GM18867 (cell line): ENCODE data around the gene MAD1L1.
A peak's percentile ranks its signal among the peaks of the same experiment; 100 is the strongest.

Source experiments
- ATAC-seq: cut with Tn5 transposase; IDR thresholded peaks from one replicate; pipeline ENCODE4 v1.9.1; 2021; ENCODE audit warnings: mild to moderate bottlenecking, moderate library complexity; ENCODE audit not compliant: unreplicated experiment

MAD1L1 gene

DNA sequence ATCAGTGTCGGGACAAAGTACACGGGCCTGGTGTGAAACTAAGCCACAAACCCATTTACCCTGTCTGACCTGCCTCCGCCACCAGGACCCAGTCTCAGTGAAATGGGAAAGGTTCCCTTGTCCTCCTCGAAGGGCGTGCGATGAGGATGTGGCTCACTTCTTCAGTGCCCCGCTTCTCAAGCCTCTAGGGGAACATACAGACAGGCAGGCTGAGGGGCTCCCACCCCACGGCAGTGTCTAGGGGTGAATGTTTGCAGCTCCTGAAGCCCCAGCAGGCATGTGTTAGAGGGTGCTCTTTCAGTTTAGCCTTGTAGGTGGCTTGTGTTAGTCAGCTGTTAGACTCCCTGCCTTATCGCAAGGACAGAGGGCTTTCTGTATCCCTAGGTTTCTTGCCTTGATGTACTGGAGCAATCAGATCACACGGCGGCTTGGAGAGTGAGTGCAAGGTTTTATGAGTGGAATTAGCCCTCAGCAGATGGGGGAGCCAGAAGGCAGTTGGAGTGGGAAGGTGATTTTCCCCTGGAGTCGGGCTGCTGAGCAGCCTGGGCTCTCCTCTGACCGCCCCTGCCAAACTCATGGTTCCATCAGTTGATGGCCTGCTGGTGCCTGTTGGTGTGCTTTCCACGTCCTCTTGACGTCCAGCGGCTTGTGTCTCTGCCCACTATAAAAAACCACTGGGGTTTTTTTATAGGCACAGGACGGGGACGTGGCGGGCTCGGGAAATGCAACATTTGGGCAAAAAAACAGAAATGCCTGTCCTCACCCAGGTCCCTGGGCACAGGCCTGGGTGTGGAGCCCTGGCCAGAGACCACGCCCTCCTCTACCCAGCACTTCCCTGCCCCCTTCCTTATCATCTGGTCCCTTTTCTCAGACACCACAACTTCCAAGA lies 10.0 kb upstream of the MAD1L1 start:
- ATAC-seq: peak; percentile 6

DNA sequence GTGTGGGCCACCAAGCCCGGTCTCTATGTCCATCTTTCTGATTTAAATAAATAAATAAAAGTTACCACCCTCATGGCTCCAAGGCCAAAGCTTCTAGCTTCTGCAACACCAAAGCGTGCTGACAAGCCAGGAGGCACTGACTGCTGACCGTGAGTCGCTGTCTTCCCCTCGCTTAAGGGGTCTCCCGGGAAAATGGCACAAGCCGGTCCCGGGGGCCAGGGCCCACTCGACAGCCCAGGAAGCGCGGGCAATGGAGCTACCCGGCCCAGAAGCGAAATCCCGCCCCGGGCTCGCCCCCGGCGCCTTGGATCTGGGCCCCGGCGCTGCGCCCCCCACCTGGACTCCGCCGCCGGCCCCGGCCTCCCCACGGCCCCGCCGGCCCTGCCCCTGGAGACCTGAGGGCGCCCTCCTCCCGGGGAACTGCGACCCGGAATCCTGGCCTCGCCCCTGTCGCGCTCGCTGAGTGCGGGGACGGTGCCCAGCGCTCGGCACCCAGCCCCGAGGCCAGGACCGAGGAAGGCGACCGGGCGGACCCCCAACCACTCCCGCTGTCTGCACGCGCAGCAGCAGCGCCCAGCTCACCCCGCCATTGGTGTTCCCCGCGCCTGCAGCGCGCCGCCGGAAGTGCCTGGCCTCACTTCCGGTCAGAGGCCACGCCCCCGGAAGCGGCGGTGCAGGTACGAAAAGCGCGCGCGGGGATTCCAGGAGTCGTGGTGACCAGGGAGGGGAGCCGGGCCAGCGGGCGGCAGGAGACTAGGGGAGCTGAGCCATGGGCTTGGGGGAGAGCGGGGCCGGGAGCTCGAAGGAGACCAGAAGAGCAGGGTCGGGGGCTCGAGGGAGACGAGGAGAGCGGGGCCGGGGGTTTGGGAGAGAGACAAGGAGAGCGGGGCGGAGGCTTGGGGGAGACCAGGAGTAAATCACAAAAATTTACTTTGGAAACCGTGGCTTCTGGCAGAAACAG lies 9.1 kb upstream of the MAD1L1 start, which contains the start of the genes MRM2 and NUDT1:
Gene MRM2 (minus strand): TSS at position 626 of the 961 bp plus-strand sequence. CDS start 36 bp downstream, at position 590.
Gene NUDT1 (plus strand): TSS at position 647 of the 961 bp plus-strand sequence. CDS start 2,349 bp downstream, outside the sequence.
- ATAC-seq: peak; percentile 71

DNA sequence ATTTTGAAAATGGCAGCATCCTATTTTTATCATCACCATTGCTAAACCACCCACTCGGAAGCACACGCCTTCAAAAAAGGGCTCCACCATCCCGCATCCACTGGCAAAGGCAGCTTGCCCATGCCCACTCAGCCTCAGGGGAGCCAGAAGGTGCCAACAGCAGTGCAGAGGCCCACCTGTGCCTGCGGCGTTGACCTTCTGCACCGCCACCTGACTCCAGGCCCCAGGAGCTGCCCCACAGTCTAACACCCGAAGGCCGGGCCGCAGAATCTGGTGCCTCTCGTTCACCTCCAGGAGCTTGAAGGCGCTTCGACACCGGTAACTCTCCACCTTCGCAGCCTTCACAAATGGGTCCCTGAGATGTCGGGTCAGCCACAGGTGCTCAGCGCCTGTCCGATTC lies 6.5 kb upstream of the MAD1L1 start:
- no peak for ATAC-seq

DNA sequence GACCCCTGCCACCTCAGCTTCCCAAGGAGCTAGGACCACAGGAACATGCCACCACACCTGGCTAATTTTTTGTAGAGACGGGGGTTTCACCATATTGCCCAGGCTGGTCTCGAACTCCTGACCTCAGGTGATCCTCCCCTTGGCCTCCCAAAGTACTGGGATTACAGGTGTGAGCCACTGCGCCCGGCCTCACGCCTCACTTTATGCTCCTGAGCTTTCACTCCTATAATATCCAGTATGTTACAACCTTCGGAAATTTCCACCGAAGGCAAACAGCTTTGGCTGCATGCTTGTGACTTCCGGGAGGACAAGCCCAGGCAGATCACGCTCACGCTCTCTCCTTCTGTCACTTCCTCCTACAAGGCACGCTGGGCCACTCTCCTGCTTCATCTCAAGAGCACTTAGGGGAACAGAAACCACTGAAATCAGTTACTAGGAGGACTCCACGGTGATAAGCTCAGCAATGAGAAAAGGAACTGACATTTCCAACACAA lies 4.4 kb upstream of the MAD1L1 start:
- peak; percentile 68 for ATAC-seq

- no peak for ATAC-seq
These were observed 1.2 kb upstream of the MAD1L1 start for GRCh38 chr7:2233926-2234325.

DNA sequence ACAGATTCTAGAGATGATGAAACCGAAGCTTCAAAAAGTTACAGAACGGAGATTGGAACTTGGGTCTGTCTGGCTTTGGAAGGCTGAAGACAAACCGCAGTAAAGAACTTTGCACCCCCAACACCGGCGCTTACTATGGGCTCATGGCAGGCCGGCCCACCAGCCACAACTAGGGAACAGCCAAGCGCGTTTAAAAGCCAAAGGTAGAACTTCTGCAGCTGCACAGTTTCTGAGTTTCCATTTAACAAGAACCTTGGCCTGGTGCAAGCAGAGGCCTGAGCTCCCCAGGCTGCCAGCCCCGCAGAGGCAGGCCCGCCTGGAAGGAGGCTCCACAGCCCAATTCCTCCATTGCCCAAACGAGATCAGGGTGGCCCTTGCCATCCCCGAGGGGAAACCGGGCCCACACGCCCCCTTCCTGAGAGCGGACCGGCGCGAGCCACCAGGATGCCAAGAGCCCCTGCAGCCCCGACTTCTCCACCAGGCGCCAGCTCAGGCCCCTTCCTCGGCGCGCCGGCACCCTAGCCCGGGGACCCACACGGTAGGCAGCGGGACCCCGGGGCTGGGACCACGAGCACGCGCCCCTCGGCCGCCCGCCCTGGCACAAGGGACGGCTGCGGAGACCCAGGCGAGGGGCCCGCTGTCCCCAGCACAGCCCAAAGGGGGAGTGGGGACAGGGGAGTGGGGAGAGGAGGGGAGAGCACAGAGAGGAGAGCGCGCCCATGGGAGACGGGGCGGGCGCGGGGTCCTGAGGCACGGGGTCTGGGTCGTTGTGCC lies 566 bp downstream of the MAD1L1 start:
- peak; percentile 33 for ATAC-seq

DNA sequence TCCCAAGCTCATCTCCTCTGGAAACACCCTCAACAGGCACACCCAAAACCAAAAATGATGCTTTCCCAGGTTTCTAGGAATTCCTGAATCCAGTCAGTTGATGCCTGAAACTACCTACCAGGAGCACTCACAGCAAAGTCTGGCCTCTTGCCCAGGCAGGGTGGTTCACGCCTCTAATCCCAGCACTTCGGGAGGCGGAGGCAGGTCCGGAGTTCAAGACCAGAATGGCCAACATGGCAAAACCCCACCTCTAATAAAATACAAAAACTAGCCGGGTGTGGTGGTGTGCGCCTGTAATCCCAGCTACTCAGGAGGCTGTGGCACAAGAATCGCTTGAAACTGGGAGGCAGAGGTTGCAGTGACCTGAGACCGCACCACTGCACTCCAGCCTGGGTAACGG lies 1.9 kb downstream of the MAD1L1 start:
- ATAC-seq: no peak

GRCh38 chr7:2230226-2230625 lies 2.5 kb downstream of the MAD1L1 start:
- ATAC-seq: no peak

- no peak for ATAC-seq
These were observed 3.3 kb downstream of the MAD1L1 start for GRCh38 chr7:2229467-2229866.

DNA sequence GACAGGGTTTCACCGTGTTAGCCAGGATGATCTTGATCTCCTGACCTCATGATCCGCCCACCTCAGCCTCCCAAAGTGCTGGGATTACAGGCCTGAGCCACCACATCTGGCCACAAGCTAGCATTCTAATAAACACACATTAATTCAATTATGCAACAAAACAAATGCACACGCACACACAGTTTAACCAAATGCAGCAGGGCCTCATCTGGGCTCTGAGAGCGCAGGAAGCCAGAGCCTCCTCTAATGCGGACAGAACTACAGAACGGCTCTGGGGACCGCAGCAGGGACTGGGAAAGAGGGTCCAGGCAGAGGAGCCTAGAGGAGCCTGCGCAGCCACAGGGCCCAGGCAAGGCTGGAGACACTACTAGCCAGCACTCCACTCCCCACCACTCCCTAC lies 3.8 kb downstream of the MAD1L1 start:
- ATAC-seq: no peak

DNA sequence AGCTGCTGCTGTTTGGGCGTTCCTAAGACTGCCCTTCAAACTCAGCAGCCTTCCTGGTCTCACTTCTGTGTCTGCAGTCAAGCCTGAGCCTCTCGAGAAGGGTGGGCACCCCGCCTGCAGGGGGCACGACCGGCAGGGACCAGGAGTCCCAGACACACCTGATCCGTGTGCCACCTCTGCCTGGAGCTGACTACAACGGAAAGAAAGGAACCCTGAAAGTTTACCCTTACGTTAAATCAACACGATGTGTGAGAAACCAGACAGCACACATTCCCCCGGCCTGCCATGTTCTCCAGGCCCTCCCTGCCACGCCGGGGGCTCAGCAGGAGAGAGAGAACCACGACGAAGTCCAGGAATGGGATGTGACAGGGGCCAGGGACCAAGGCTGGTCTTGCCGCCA lies 5.0 kb downstream of the MAD1L1 start:
- no peak for ATAC-seq

DNA sequence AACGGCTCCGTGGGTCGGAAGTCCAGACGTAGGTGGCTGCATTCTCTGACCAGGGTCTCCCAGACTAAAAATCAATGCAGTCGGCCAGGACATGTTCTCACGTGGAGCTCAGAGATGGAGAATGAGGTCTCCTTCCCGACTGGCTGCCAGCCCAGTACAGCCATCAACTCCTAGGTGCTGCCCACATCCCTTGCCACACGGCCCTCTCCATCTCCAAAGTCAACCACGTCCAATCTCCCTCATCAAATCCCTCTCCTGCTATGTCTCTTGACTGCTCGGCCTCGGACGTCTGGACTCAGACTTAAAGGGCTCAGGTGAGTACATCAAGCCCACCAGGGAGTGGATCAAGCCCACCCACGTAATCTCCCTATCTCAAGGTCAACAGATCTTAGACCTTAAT lies 6.9 kb downstream of the MAD1L1 start:
- no peak for ATAC-seq

DNA sequence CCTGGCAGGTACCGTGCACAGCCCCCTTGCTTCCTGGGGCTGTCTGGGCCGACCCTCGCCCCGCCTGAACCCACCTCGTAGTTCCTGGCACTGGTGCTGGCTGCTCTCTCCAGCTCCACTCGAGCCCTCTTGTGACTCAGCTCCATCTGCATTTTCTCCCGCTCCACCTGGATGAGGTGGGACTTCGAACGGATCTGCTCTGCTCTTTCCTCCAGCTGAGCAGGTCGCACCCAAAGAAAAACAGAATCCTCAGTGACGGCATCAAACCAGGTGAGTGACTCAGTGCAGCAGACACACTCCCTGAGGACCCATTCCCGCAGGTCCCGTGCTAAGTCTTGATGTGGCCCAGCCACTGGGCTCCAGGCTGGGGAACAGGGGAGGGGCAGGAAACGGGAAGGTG lies 7.4 kb downstream of the MAD1L1 start:
- no peak for ATAC-seq

GRCh38 chr7:2224934-2225333 lies 7.8 kb downstream of the MAD1L1 start:
- no peak for ATAC-seq

GRCh38 chr7:2224491-2224928 lies 8.2 kb downstream of the MAD1L1 start:
- ATAC-seq: no peak

- ATAC-seq: no peak
These were observed 9.4 kb downstream of the MAD1L1 start for GRCh38 chr7:2223321-2223720.

DNA sequence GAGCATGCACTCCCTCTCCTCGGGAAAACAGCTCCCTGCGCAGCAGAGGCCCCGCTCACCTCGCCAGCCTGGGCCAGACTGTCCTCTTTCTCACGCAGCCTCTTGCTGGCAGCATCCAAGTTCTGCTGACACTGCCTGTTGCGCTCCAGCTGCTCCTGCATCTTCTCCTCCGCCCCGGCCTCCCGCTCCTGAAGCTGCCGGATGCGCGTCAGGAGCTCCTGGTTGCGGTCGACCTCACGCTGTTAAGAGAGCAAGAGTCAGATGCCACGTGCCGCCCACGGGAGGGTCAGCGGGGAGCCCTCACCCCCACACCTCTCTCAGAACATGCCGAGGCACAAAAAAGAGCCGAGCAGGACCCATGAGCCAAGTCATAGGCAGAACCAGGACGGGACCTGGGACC lies 10.2 kb downstream of the MAD1L1 start:
- ATAC-seq: no peak

DNA sequence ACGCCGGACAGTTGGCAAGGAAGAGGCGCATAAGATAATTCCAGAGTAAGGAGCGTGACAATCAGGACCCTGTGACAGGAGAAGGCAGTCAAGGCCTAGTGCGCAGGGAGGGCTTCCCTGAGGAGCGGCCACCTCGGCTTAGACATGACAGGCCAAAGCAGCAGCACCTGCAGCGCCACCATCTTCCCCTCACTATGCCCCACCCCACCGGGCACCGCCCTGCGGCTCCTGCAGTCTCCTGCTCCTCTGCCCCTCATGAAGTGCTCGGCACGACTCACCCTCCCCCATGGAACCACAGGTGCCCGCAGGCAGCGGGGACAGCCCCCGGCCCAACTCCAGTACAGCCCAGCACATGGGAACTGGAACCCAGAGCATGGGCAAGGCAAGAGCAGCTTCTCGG lies 11.8 kb downstream of the MAD1L1 start:
- no peak for ATAC-seq

DNA sequence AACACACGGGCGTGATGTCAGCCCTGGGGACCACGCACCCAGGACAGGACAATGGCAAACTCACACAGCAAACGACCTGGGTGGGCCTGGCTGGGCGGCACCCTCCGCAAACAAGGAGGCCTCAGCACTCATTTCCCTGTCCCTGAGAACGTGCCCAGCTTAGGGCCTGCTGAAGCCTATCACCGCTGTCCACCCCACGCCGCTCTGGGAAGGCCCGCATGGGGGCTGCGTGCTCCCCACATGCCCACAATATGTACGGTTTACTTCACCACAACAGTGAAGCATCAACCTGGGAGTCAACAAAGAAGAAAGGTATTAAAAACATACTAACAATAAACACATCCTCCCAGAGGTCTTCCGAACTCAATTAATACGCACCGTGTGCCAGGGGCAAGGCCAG lies 12.2 kb downstream of the MAD1L1 start:
- ATAC-seq: no peak

GRCh38 chr7:2220030-2220429 lies 12.7 kb downstream of the MAD1L1 start:
- ATAC-seq: no peak
